Trophoblast cell (in vitro differentiated cells and primary cell): ENCODE measurements around the gene KCNJ12.
"Not testable (repeated sequence)": the region's sequence is repeated elsewhere in the genome, so short reads cannot be mapped to it uniquely, and the experiment has no call there.

ENCODE experiments used
- DNase-seq, 2 donors: peaks; one replicate each; pipeline ENCODE4 v3.0.0-alpha.2; 2016
- H2AFZ ChIP-seq: 2 replicates; pipeline ENCODE4 v1.6.1; 2013; ENCODE audit warnings: low read length, moderate library complexity, mild to moderate bottlenecking; ENCODE audit not compliant: insufficient read depth, poor library complexity
- H2AK5ac ChIP-seq: 2 replicates; pipeline ENCODE4 v1.6.1; 2013; ENCODE audit warnings: mild to moderate bottlenecking, low read length
- H2BK120ac ChIP-seq: 2 replicates; pipeline ENCODE4 v1.6.1; 2013; ENCODE audit warnings: low read length, mild to moderate bottlenecking, moderate library complexity; ENCODE audit not compliant: insufficient read depth, poor library complexity
- H2BK12ac ChIP-seq: 2 replicates; pipeline ENCODE4 v1.6.1; 2013; ENCODE audit warnings: mild to moderate bottlenecking, low read length, moderate library complexity
- H2BK5ac ChIP-seq: 2 replicates; pipeline ENCODE4 v1.6.1; 2013; ENCODE audit warnings: low read length, low read depth, moderate library complexity, mild to moderate bottlenecking; ENCODE audit not compliant: poor library complexity
- H3K14ac ChIP-seq: 2 replicates; pipeline ENCODE4 v1.6.1; 2013; ENCODE audit warnings: mild to moderate bottlenecking, low read length
- H3K18ac ChIP-seq: 2 replicates; pipeline ENCODE4 v1.6.1; 2013; ENCODE audit warnings: mild to moderate bottlenecking, low read length
- H3K23ac ChIP-seq: 2 replicates; pipeline ENCODE4 v1.6.1; 2013; ENCODE audit warnings: low read length
- H3K27ac ChIP-seq: 2 replicates; pipeline ENCODE4 v1.5.1; 2013; ENCODE audit warnings: low read depth, mild to moderate bottlenecking, inconsistent platforms, low read length, moderate library complexity
- H3K27me3 ChIP-seq: 2 replicates; pipeline ENCODE4 v1.6.1; 2013; ENCODE audit warnings: inconsistent platforms, mild to moderate bottlenecking, low read length, moderate library complexity; ENCODE audit not compliant: insufficient read depth
- H3K36me3 ChIP-seq, 2 experiments: 1 replicate in 1 of 2; 2 replicates in 1 of 2; pipeline ENCODE4 v1.6.1; 2013; ENCODE audit warnings: low read length in 2 of 2, mild to moderate bottlenecking in 2 of 2, moderate library complexity in 1 of 2; ENCODE audit not compliant: insufficient read depth in 2 of 2, control insufficient read depth in 1 of 2
- H3K4ac ChIP-seq: 2 replicates; pipeline ENCODE4 v1.6.1; 2013; ENCODE audit warnings: low read depth, mild to moderate bottlenecking, low read length, moderate library complexity
- H3K4me1 ChIP-seq, 2 experiments: 1 replicate in 1 of 2; 2 replicates in 1 of 2; pipeline ENCODE4 v1.6.1; 2013; ENCODE audit warnings: low read length in 2 of 2, mild to moderate bottlenecking in 2 of 2, moderate library complexity in 1 of 2; ENCODE audit not compliant: insufficient read depth in 2 of 2, control insufficient read depth in 1 of 2
- H3K4me2 ChIP-seq: 2 replicates; pipeline ENCODE4 v1.6.1; 2013; ENCODE audit warnings: inconsistent platforms, mild to moderate bottlenecking, low read length, moderate library complexity
- H3K4me3 ChIP-seq: 2 replicates; pipeline ENCODE4 v1.5.1; 2013; ENCODE audit warnings: mild to moderate bottlenecking, low read depth, low read length, inconsistent platforms
- H3K79me1 ChIP-seq: one replicate; pipeline ENCODE4 v1.6.1; 2013; ENCODE audit warnings: low read length
- H3K79me2 ChIP-seq: 2 replicates; pipeline ENCODE4 v1.6.1; 2013; ENCODE audit warnings: low read length, mild to moderate bottlenecking; ENCODE audit not compliant: control insufficient read depth, insufficient read depth, poor library complexity
- H3K9ac ChIP-seq: 2 replicates; pipeline ENCODE4 v1.6.1; 2013; ENCODE audit warnings: mild to moderate bottlenecking, low read length
- H3K9me3 ChIP-seq: 2 replicates; pipeline ENCODE4 v1.6.1; 2013; ENCODE audit warnings: low read depth, mild to moderate bottlenecking, control low read depth, inconsistent platforms, low read length; ENCODE audit not compliant: insufficient read depth
- H4K12ac ChIP-seq: 2 replicates; pipeline ENCODE4 v1.6.1; 2013; ENCODE audit warnings: low read depth, mild to moderate bottlenecking, low read length, moderate library complexity
- H4K8ac ChIP-seq: 2 replicates; pipeline ENCODE4 v1.6.1; 2013; ENCODE audit warnings: low read depth, mild to moderate bottlenecking, low read length, moderate library complexity
- H4K91ac ChIP-seq: one replicate; pipeline ENCODE4 v1.6.1; 2013; ENCODE audit warnings: low read depth, mild to moderate bottlenecking, low read length, moderate library complexity
- WGBS: extraction: QIAGEN DNeasy Blood & Tissue Kit; methylation state at CpG from one replicate; pipeline ENCODE4 v1.1.7; 2013; ENCODE audit warnings: missing lambda C conversion rate; ENCODE audit not compliant: insufficient read length, insufficient coverage; ENCODE audit errors: extremely low coverage; 5-methylcytosine and 5-hydroxymethylcytosine counted together

The KCNJ12 gene

GRCh38 chr17:21336541-21337294 is 39.4 kb upstream of the KCNJ12 start:
- Histone ChIP-seq H3K27ac (peak overlapping the region; percentile 46), H3K4me1 (peaks cover 4 to 12% of the 10 kb centered on the region in 2 experiments)
- not testable (repeated sequence) for H3K36me3 ChIP-seq, H3K4me2 ChIP-seq, H3K23ac ChIP-seq, H3K79me2 ChIP-seq, H3K9ac ChIP-seq, H3K18ac ChIP-seq, H3K79me1 ChIP-seq, H2BK120ac ChIP-seq, H4K12ac ChIP-seq, H2AK5ac ChIP-seq, H3K14ac ChIP-seq, H3K27me3 ChIP-seq, H2BK5ac ChIP-seq, H3K9me3 ChIP-seq, H3K4me3 ChIP-seq, H2BK12ac ChIP-seq, H3K4ac ChIP-seq, H2AFZ ChIP-seq, H4K8ac ChIP-seq, H4K91ac ChIP-seq
- DNase-seq: peak; percentile 40 to 65
- WGBS: no CpG with 5 or more reads among the region's 4 CpGs

- not testable (repeated sequence) for H3K36me3 ChIP-seq, H3K79me2 ChIP-seq, H4K91ac ChIP-seq, H3K27me3 ChIP-seq, H3K14ac ChIP-seq, H2AFZ ChIP-seq, H2AK5ac ChIP-seq, H3K9me3 ChIP-seq, H3K18ac ChIP-seq, H2BK120ac ChIP-seq, H4K8ac ChIP-seq, H3K9ac ChIP-seq, H3K27ac ChIP-seq, H2BK5ac ChIP-seq, DNase-seq, H4K12ac ChIP-seq, H3K79me1 ChIP-seq, H3K4ac ChIP-seq, H3K4me2 ChIP-seq, H3K4me3 ChIP-seq, H3K23ac ChIP-seq, H2BK12ac ChIP-seq
- peaks cover 4 to 12% of the 10 kb centered on the region in 2 experiments for H3K4me1 ChIP-seq
- no CpG with 5 or more reads among the region's 8 CpGs for WGBS
These were observed 38.1 kb upstream of the KCNJ12 start for GRCh38 chr17:21337981-21338625.

- no peak overlapping the region for H2BK120ac ChIP-seq
- H3K18ac ChIP-seq: no peak overlapping the region
- no peak overlapping the region for H3K27ac ChIP-seq
- H3K79me1 ChIP-seq: no peaks in the 10 kb centered on the region
- WGBS: no CpG with 5 or more reads among the region's 7 CpGs
- no peak overlapping the region for H2AK5ac ChIP-seq
- H3K4me3 ChIP-seq: no peak overlapping the region
- H2BK5ac ChIP-seq: no peak overlapping the region
- no peak overlapping the region for H2BK12ac ChIP-seq
- no peaks in the 10 kb centered on the region for H3K27me3 ChIP-seq
- no peak overlapping the region for H3K4me2 ChIP-seq
- H2AFZ ChIP-seq: no peak overlapping the region
- peaks cover 12% of the 10 kb centered on the region for H3K9me3 ChIP-seq
- H3K4me1 ChIP-seq: peaks cover 4 to 12% of the 10 kb centered on the region in 2 experiments
- no peak overlapping the region for H3K4ac ChIP-seq
- H3K36me3 ChIP-seq: no peaks in the 10 kb centered on the region
- H3K9ac ChIP-seq: no peak overlapping the region
- no peak overlapping the region for H3K23ac ChIP-seq
- H3K79me2 ChIP-seq: no peaks in the 10 kb centered on the region
- no peak overlapping the region for H4K8ac ChIP-seq
- H4K12ac ChIP-seq: no peak overlapping the region
- no peak for DNase-seq
- no peak overlapping the region for H3K14ac ChIP-seq
- H4K91ac ChIP-seq: no peak overlapping the region
These were observed 37.1 kb upstream of the KCNJ12 start for GRCh38 chr17:21339011-21339410.

GRCh38 chr17:21339571-21339970 is 36.6 kb upstream of the KCNJ12 start:
- H3K9ac ChIP-seq, H4K91ac ChIP-seq, H3K4me2 ChIP-seq, H2BK12ac ChIP-seq, H3K27me3 ChIP-seq, H2AFZ ChIP-seq, H3K79me2 ChIP-seq, H2BK120ac ChIP-seq, H3K4ac ChIP-seq, H4K8ac ChIP-seq, DNase-seq, H2BK5ac ChIP-seq, H3K4me3 ChIP-seq, H3K27ac ChIP-seq, H3K23ac ChIP-seq, H2AK5ac ChIP-seq, H4K12ac ChIP-seq, H3K18ac ChIP-seq, H3K14ac ChIP-seq, H3K36me3 ChIP-seq, H3K79me1 ChIP-seq: not testable (repeated sequence)
- Histone ChIP-seq H3K9me3 (peaks cover 12% of the 10 kb centered on the region), H3K4me1 (peaks cover 4 to 12% of the 10 kb centered on the region in 2 experiments)
- WGBS: no CpG with 5 or more reads among the region's 11 CpGs
